GM19043 (cell line): Measurements from ENCODE around the gene PML.
"Not testable (repeated sequence)": the region's sequence is repeated elsewhere in the genome, so short reads cannot be mapped to it uniquely, and the experiment has no call there.

Experiments used
- ATAC-seq: cut with Tn5 transposase; IDR thresholded peaks from one replicate; pipeline ENCODE4 v1.9.1; 2021; ENCODE audit warnings: low read depth; ENCODE audit not compliant: unreplicated experiment

PML gene

GRCh38 chr15:74053517-74053916 lies 59.0 kb downstream of the PML start:
- no peak for ATAC-seq

- ATAC-seq = no peak
These were observed 59.5 kb downstream of the PML start for GRCh38 chr15:74053941-74054529.

- no peak for ATAC-seq
These were observed 61.3 kb downstream of the PML start for GRCh38 chr15:74055804-74056203.

- not testable (repeated sequence) for ATAC-seq
These were observed 61.8 kb downstream of the PML start for GRCh38 chr15:74056330-74056729.

GRCh38 chr15:74059050-74059833 lies 64.7 kb downstream of the PML start:
- not testable (repeated sequence) for ATAC-seq

GRCh38 chr15:74060251-74060650 lies 65.7 kb downstream of the PML start:
- ATAC-seq = no peak

GRCh38 chr15:74062236-74062635 lies 67.7 kb downstream of the PML start:
- ATAC-seq = no peak

GRCh38 chr15:74062671-74063070 lies 68.2 kb downstream of the PML start:
- ATAC-seq = no peak

- ATAC-seq = not testable (repeated sequence)
These were observed 69.1 kb downstream of the PML start for GRCh38 chr15:74063425-74064146.

GRCh38 chr15:74064183-74064582 lies 69.7 kb downstream of the PML start:
- not testable (repeated sequence) for ATAC-seq

- ATAC-seq = not testable (repeated sequence)
These were observed 70.3 kb downstream of the PML start for GRCh38 chr15:74064822-74065221.

GRCh38 chr15:74065684-74066411 lies 71.3 kb downstream of the PML start:
- ATAC-seq = not testable (repeated sequence)

GRCh38 chr15:74071645-74072044 lies 77.1 kb downstream of the PML start:
- ATAC-seq = not testable (repeated sequence)

GRCh38 chr15:74072132-74072531 lies 77.6 kb downstream of the PML start:
- not testable (repeated sequence) for ATAC-seq

- not testable (repeated sequence) for ATAC-seq
These were observed 78.3 kb downstream of the PML start for GRCh38 chr15:74072614-74073337.

- not testable (repeated sequence) for ATAC-seq
These were observed 81.3 kb downstream of the PML start for GRCh38 chr15:74075781-74076180.

GRCh38 chr15:74082450-74082849 lies 87.9 kb downstream of the PML start, which contains the start of gene GOLGA6A:
Gene GOLGA6A, minus strand, starts transcription at chr15:74082550. Its CDS starts 41 bp downstream, at chr15:74082509.
- ATAC-seq = not testable (repeated sequence)

GRCh38 chr15:74094567-74094966 lies 100.1 kb downstream of the PML start:
- ATAC-seq = not testable (repeated sequence)

- not testable (repeated sequence) for ATAC-seq
These were observed 101.1 kb downstream of the PML start for GRCh38 chr15:74095610-74096009.
